Mammary epithelial cell (primary cell): ENCODE measurements around the gene CASZ1.

Experiments used
- CTCF ChIP-seq, 2 donors: IDR thresholded peaks in 1 of 2; conservative IDR thresholded peaks in 1 of 2; 2 replicates each; pipeline ENCODE4 v1.5.1; 2011 to 2012; ENCODE audit warnings: inconsistent platforms in 2 of 2, low read length in 2 of 2, mild to moderate bottlenecking in 2 of 2, control low read depth in 1 of 2, low read depth in 1 of 2; ENCODE audit not compliant: insufficient read depth in 1 of 2; ENCODE audit errors: extremely low read depth in 1 of 2
- EZH2 ChIP-seq: IDR thresholded peaks from 2 replicates; pipeline ENCODE4 v1.6.1; 2012; ENCODE audit warnings: low read length, inconsistent platforms, borderline replicate concordance

- TF ChIP-seq EZH2 (no peak), CTCF (conservative IDR thresholded peaks at IDR 0.05 in 1 of 2, IDR thresholded peaks at IDR 0.05 in 1 of 2; ENCODE audit: extremely low read depth in 1 of 2, insufficient read depth in 1 of 2, low read depth in 1 of 2, low read length in 2 of 2) (no peak)
These were observed 61.4 kb downstream of the CASZ1 start for GRCh38 chr1:10734962-10735544.
